Neuronal stem cell (in vitro differentiated cells): Measurements from ENCODE around the gene BTG4.

ENCODE experiments used
- DNase-seq: peaks from one replicate; pipeline ENCODE4 v3.0.0-alpha.2; 2013; ENCODE audit warnings: low spot score
- H2AFZ ChIP-seq: one replicate; pipeline ENCODE4 v1.6.1; 2013; ENCODE audit warnings: mild to moderate bottlenecking, low read length, inconsistent platforms
- H2AK5ac ChIP-seq: 2 replicates; pipeline ENCODE4 v1.6.1; 2013; ENCODE audit warnings: low read depth, mild to moderate bottlenecking, inconsistent platforms, low read length, moderate library complexity, mixed read lengths
- H2BK120ac ChIP-seq: 2 replicates; pipeline ENCODE4 v1.6.1; 2013; ENCODE audit warnings: low read depth, mild to moderate bottlenecking, inconsistent platforms, low read length, moderate library complexity, mixed read lengths
- H2BK12ac ChIP-seq: one replicate; pipeline ENCODE4 v1.6.1; 2013; ENCODE audit warnings: low read length, inconsistent platforms
- H2BK15ac ChIP-seq: 2 replicates; pipeline ENCODE4 v1.6.1; 2013; ENCODE audit warnings: mild to moderate bottlenecking, low read length, inconsistent platforms, mixed read lengths
- H2BK5ac ChIP-seq: one replicate; pipeline ENCODE4 v1.6.1; 2013; ENCODE audit warnings: inconsistent platforms, mild to moderate bottlenecking, low read length, moderate library complexity
- H3K14ac ChIP-seq: one replicate; pipeline ENCODE4 v1.6.1; 2013; ENCODE audit warnings: low read length, inconsistent platforms
- H3K18ac ChIP-seq: 2 replicates; pipeline ENCODE4 v1.6.1; 2013; ENCODE audit warnings: low read length, inconsistent platforms
- H3K23ac ChIP-seq: 2 replicates; pipeline ENCODE4 v1.6.1; 2013; ENCODE audit warnings: low read depth, mild to moderate bottlenecking, mixed read lengths, low read length, inconsistent platforms; ENCODE audit not compliant: poor library complexity
- H3K27ac ChIP-seq: replicated peaks from 3 replicates; pipeline ENCODE4 v1.5.1; 2013; ENCODE audit warnings: low read length, inconsistent platforms
- H3K27me3 ChIP-seq, 3 experiments: 2 replicates each; pipeline ENCODE4 v1.6.1; 2013; ENCODE audit warnings: low read length in 3 of 3, mild to moderate bottlenecking in 2 of 3, inconsistent platforms in 1 of 3, low read depth in 1 of 3, mixed read lengths in 1 of 3, moderate library complexity in 1 of 3; ENCODE audit not compliant: control insufficient read depth in 3 of 3, insufficient read depth in 3 of 3
- H3K36me3 ChIP-seq, 2 donors: replicated peaks in 1 of 2; 2 replicates each; pipeline ENCODE4 v1.6.1; 2013; ENCODE audit warnings: low read length in 2 of 2; ENCODE audit not compliant: control insufficient read depth in 2 of 2, insufficient read depth in 2 of 2
- H3K4ac ChIP-seq: 2 replicates; pipeline ENCODE4 v1.6.1; 2013; ENCODE audit warnings: inconsistent platforms, mild to moderate bottlenecking, low read length, moderate library complexity
- H3K4me1 ChIP-seq, 2 donors: 1 replicate in 1 of 2; 2 replicates in 1 of 2; pipeline ENCODE4 v1.6.1; 2013; ENCODE audit warnings: low read length in 2 of 2, low read depth in 1 of 2; ENCODE audit not compliant: control insufficient read depth in 2 of 2, insufficient read depth in 1 of 2
- H3K4me2 ChIP-seq: one replicate; pipeline ENCODE4 v1.6.1; 2013; ENCODE audit warnings: mild to moderate bottlenecking, low read length, inconsistent platforms; ENCODE audit not compliant: insufficient read depth, poor library complexity, severe bottlenecking
- H3K4me3 ChIP-seq, 2 donors: 2 replicates each; pipeline ENCODE4 v1.5.1; 2013; ENCODE audit warnings: low read length in 2 of 2, mild to moderate bottlenecking in 2 of 2, inconsistent platforms in 1 of 2, moderate library complexity in 1 of 2
- H3K79me1 ChIP-seq: one replicate; pipeline ENCODE4 v1.6.1; 2013; ENCODE audit warnings: low read depth, mild to moderate bottlenecking, inconsistent platforms, low read length, moderate library complexity
- H3K9ac ChIP-seq: one replicate; pipeline ENCODE4 v1.6.1; 2013; ENCODE audit warnings: mild to moderate bottlenecking, low read depth, low read length, inconsistent platforms; ENCODE audit not compliant: poor library complexity
- H3K9me3 ChIP-seq, 2 donors: replicated peaks in 1 of 2; 2 replicates each; pipeline versions ENCODE3 to v1.6.1; 2013; ENCODE audit warnings: low read length in 2 of 2, mild to moderate bottlenecking in 2 of 2, inconsistent platforms in 1 of 2, low read depth in 1 of 2, mixed read lengths in 1 of 2, moderate library complexity in 1 of 2; ENCODE audit not compliant: control insufficient read depth in 2 of 2, insufficient read depth in 1 of 2
- H4K8ac ChIP-seq: one replicate; pipeline ENCODE4 v1.6.1; 2013; ENCODE audit warnings: low read depth, mild to moderate bottlenecking, inconsistent platforms, low read length, moderate library complexity
- H4K91ac ChIP-seq: one replicate; pipeline ENCODE4 v1.6.1; 2013; ENCODE audit warnings: low read length, low read depth, mild to moderate bottlenecking, inconsistent platforms; ENCODE audit not compliant: poor library complexity
- WGBS, 2 donors: extraction: QIAGEN DNeasy Blood & Tissue Kit; methylation state at CpG; one replicate each; pipeline ENCODE4 v1.1.7; 2013; ENCODE audit warnings: missing lambda C conversion rate in 2 of 2, mixed read lengths in 1 of 2; ENCODE audit not compliant: insufficient read length in 2 of 2, insufficient replicate concordance in 1 of 2; ENCODE audit errors: extremely low coverage in 2 of 2; 5-methylcytosine and 5-hydroxymethylcytosine counted together

Gene BTG4

DNA sequence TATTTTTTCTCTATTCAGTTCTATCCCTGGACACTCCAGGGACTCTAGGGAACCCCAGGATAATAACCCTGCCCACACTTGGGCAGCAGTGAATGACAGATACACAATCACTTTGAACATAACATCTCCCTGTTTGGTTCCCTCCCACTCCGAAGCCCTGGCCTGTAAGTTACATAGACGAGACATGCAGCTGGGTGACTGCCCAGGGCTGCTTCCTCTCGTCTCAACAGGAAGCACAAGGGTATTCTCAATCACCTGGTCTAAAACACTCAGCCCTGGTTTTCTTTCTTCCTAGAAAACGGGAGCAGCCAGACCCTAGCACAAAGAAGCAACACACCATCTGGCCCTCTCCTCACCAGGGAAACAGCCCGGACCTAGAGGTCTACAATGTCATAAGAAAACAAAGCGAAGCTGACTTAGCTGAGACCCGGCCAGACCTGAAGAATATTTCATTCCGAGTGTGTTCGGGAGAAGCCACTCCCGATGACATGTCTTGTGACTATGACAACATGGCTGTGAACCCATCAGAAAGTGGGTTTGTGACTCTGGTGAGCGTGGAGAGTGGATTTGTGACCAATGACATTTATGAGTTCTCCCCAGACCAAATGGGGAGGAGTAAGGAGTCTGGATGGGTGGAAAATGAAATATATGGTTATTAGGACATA lies 47.7 kb upstream of the BTG4 start:
- H3K9ac ChIP-seq, result no peak overlapping the region
- DNase-seq, result no peak
- H3K14ac ChIP-seq, result no peak overlapping the region
- no peaks in the 10 kb centered on the region for H3K36me3 ChIP-seq
- H3K18ac ChIP-seq, result no peak overlapping the region
- H3K9me3 ChIP-seq, result peaks cover 0 to 6% of the 10 kb centered on the region in 2 donors
- H3K27me3 ChIP-seq, result no peaks in the 10 kb centered on the region
- no peak overlapping the region for H3K4me2 ChIP-seq
- H3K4me3 ChIP-seq, result no peak overlapping the region
- no peak overlapping the region for H2AK5ac ChIP-seq
- H2AFZ ChIP-seq, result peak overlapping the region; percentile 29
- H2BK15ac ChIP-seq, result no peak overlapping the region
- no peak overlapping the region for H3K27ac ChIP-seq
- WGBS, 2 donors, result no CpG with 5 or more reads among the region's 11 CpGs
- no peak overlapping the region for H3K23ac ChIP-seq
- no peak overlapping the region for H2BK120ac ChIP-seq
- no peak overlapping the region for H4K8ac ChIP-seq
- no peak overlapping the region for H2BK12ac ChIP-seq
- no peak overlapping the region for H3K4ac ChIP-seq
- no peak overlapping the region for H4K91ac ChIP-seq
- H3K4me1 ChIP-seq, result peaks cover 0 to 3% of the 10 kb centered on the region in 2 donors
- H3K79me1 ChIP-seq, result no peaks in the 10 kb centered on the region
- H2BK5ac ChIP-seq, result no peak overlapping the region

DNA sequence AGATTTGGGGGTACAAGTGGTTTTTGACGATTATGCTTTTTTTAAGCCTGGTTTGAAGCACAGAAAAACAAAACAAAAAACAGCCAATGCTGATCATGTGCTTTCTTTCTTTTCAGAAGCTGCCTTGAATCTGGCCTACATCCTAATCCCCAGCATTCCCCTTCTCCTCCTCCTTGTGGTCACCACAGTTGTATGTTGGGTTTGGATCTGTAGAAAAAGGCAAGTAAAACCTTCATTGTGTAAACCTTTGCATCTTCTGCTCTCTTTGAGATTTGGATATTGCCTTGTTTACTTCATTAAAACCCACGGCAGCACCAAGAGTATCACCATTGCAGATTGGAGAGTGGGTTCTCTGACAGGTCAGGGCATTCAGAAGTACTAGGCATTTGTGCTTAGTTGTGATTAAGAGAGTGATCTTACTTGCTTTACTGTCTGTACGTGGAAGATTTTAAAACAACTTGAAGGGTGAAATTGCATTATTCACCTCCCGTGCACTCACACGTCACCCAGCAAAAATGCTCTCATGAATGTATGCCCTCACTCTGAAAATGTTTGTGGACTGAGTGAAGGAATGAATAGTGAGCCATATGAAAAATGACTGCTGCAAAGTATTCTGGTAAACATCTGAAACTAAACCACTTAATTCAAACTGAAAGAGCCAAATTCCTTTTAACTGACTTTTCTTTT lies 45.4 kb upstream of the BTG4 start:
- H3K4me2 ChIP-seq, result no peak overlapping the region
- H4K91ac ChIP-seq, result no peak overlapping the region
- no peak overlapping the region for H3K23ac ChIP-seq
- no peak overlapping the region for H2BK12ac ChIP-seq
- no peak overlapping the region for H3K4me3 ChIP-seq
- no peaks in the 10 kb centered on the region for H3K79me1 ChIP-seq
- no peak for DNase-seq
- H2BK15ac ChIP-seq, result no peak overlapping the region
- peaks cover 0 to 6% of the 10 kb centered on the region in 2 donors for H3K9me3 ChIP-seq
- no peak overlapping the region for H3K18ac ChIP-seq
- peaks cover 0 to 3% of the 10 kb centered on the region in 2 donors for H3K4me1 ChIP-seq
- no peak overlapping the region for H3K14ac ChIP-seq
- H2AK5ac ChIP-seq, result no peak overlapping the region
- H3K27ac ChIP-seq, result no peak overlapping the region
- WGBS, 2 donors, result no CpG with 5 or more reads among the region's 5 CpGs
- no peak overlapping the region for H4K8ac ChIP-seq
- no peak overlapping the region for H2AFZ ChIP-seq
- no peak overlapping the region for H2BK120ac ChIP-seq
- H2BK5ac ChIP-seq, result no peak overlapping the region
- H3K4ac ChIP-seq, result no peak overlapping the region
- no peaks in the 10 kb centered on the region for H3K27me3 ChIP-seq
- H3K36me3 ChIP-seq, result no peaks in the 10 kb centered on the region
- no peak overlapping the region for H3K9ac ChIP-seq

GRCh38 chr11:111555255-111555654 lies 43.1 kb upstream of the BTG4 start:
- no peak overlapping the region for H2BK5ac ChIP-seq
- H3K23ac ChIP-seq, result no peak overlapping the region
- H3K9ac ChIP-seq, result no peak overlapping the region
- H4K91ac ChIP-seq, result no peak overlapping the region
- H3K27ac ChIP-seq, result no peak overlapping the region
- H3K36me3 ChIP-seq, result no peaks in the 10 kb centered on the region
- H3K4ac ChIP-seq, result no peak overlapping the region
- no peak overlapping the region for H2BK15ac ChIP-seq
- H3K27me3 ChIP-seq, result peaks cover 0 to 18% (median 0%) of the 10 kb centered on the region in 3 experiments
- H3K4me2 ChIP-seq, result no peak overlapping the region
- no peak overlapping the region for H2AK5ac ChIP-seq
- no peak overlapping the region for H4K8ac ChIP-seq
- H3K4me1 ChIP-seq, result no peaks in the 10 kb centered on the region
- H2BK120ac ChIP-seq, result no peak overlapping the region
- H3K4me3 ChIP-seq, result no peak overlapping the region
- no peak overlapping the region for H3K18ac ChIP-seq
- no peak for DNase-seq
- H3K9me3 ChIP-seq, result peaks cover 0 to 6% of the 10 kb centered on the region in 2 donors
- no peak overlapping the region for H2AFZ ChIP-seq
- no peaks in the 10 kb centered on the region for H3K79me1 ChIP-seq
- no peak overlapping the region for H3K14ac ChIP-seq
- H2BK12ac ChIP-seq, result no peak overlapping the region

DNA sequence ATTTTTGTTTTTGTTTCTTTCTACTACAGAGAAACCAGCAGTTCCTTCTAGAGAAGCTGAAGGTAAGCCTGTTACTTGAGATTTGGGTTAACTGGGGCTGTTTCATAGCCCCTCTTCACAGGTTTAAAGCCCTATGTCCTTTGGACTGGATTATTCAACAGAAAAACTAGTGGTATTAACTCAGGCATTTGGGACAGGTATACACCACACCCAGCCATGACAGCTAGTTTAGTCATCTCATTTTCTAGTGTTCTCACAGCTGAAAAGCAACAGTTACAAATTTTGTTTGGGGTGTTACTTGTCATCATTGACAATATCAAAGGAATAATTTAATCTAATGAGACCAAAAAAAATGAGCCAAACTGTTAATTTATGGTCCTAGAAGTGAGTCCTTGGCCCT lies 42.3 kb upstream of the BTG4 start:
- Histone ChIP-seq H2BK15ac (no peak overlapping the region), H3K4ac (no peak overlapping the region), H2AFZ (no peak overlapping the region), H3K14ac (no peak overlapping the region), H2AK5ac (no peak overlapping the region), H3K79me1 (no peaks in the 10 kb centered on the region), H3K4me3 (no peak overlapping the region), H2BK120ac (no peak overlapping the region), H3K9me3 (peaks cover 0 to 6% of the 10 kb centered on the region in 2 donors), H4K91ac (no peak overlapping the region), H3K18ac (no peak overlapping the region), H4K8ac (no peak overlapping the region), H3K9ac (no peak overlapping the region), H2BK5ac (no peak overlapping the region), H3K23ac (no peak overlapping the region), H3K4me2 (no peak overlapping the region), H3K36me3 (no peaks in the 10 kb centered on the region), H3K4me1 (no peaks in the 10 kb centered on the region), H2BK12ac (no peak overlapping the region), H3K27me3 (peaks cover 0 to 24% (median 0%) of the 10 kb centered on the region in 3 experiments), H3K27ac (no peak overlapping the region)
- no peak for DNase-seq
